Panc1 (cell line): ENCODE measurements around the gene ATP2C1. TPM values are rescaled to one million over a fixed set of nuclear protein-coding genes. Genes with fewer than 3 reads are reported as not detected.

Experiments used
- ATAC-seq: fragments of 200-7000 bp; cut with Tn5 transposase; 2 replicates; pipeline ENCODE4 v1.9.1; 2020; ENCODE audit warnings: mild to moderate bottlenecking, moderate library complexity
- BruUV-seq: library from RNA; stranded (reverse); fragments of 400-500 nt; replicated peaks from 2 replicates; lab custom pipeline; 2021; lab: Mats Ljungman, UMichigan
- CTCF ChIA-PET: fragments of 300-600 bp; sonication (Branson Sonifier 250); formaldehyde crosslinking; loops from one replicate; lab custom pipeline; 2022; ENCODE audit warnings: antibody characterized with exemption; lab: Charles Lee
- POLR2A ChIA-PET: fragments of 300-600 bp; sonication (Branson Sonifier 250); formaldehyde crosslinking; loops from one replicate; lab custom pipeline; 2022; ENCODE audit warnings: antibody characterized with exemption; lab: Charles Lee
- DNase-seq: peaks from one replicate; pipeline ENCODE4 v3.0.0-alpha.2; 2010; ENCODE audit warnings: low read depth, low spot score
- H3K27ac ChIP-seq: 2 replicates; pipeline ENCODE4 v1.5.1; 2011; ENCODE audit warnings: mild to moderate bottlenecking, low read length, inconsistent platforms
- H3K27me3 ChIP-seq: fragments of 200-500 bp; sonication (Bioruptor generic); 2 replicates; pipeline ENCODE4 v1.6.0; 2014; ENCODE audit warnings: low read length, inconsistent platforms; ENCODE audit not compliant: control insufficient read depth, insufficient read depth
- H3K36me3 ChIP-seq: fragments of 200-500 bp; sonication (Bioruptor generic); 2 replicates; pipeline ENCODE4 v1.5.1; 2014; ENCODE audit warnings: inconsistent platforms, mild to moderate bottlenecking, low read length, moderate library complexity; ENCODE audit not compliant: control insufficient read depth, insufficient read depth
- H3K4me1 ChIP-seq: 2 replicates; pipeline ENCODE4 v1.5.1; 2011; ENCODE audit warnings: inconsistent platforms, mild to moderate bottlenecking, low read length, moderate library complexity; ENCODE audit not compliant: control insufficient read depth, insufficient read depth
- H3K4me3 ChIP-seq, 2 experiments: 2 replicates each; pipeline ENCODE4 v1.5.1; 2011 to 2012; ENCODE audit warnings: low read depth in 2 of 2, low read length in 2 of 2, mild to moderate bottlenecking in 2 of 2, inconsistent platforms in 1 of 2, moderate library complexity in 1 of 2
- H3K9me3 ChIP-seq: fragments of 200-500 bp; sonication (Bioruptor generic); 2 replicates; pipeline ENCODE4 v1.5.1; 2014; ENCODE audit warnings: low read depth, mild to moderate bottlenecking, inconsistent platforms, low read length, moderate library complexity; ENCODE audit not compliant: control insufficient read depth, insufficient read depth
- CTCF ChIP-seq: fragments of 450-650 bp; IDR thresholded peaks from 2 replicates; pipeline ENCODE4 v1.5.1; 2017; ENCODE audit warnings: mild to moderate bottlenecking
- POLR2AphosphoS5 ChIP-seq: IDR thresholded peaks from 2 replicates; pipeline ENCODE4 v1.6.1; 2012; ENCODE audit warnings: mild to moderate bottlenecking, low read depth, low read length, moderate library complexity
- REST ChIP-seq, 2 experiments: IDR thresholded peaks; 2 replicates each; pipeline ENCODE4 v1.6.1; 2011 to 2012; ENCODE audit warnings: low read depth in 2 of 2, control low read depth in 1 of 2, low read length in 1 of 2, mild to moderate bottlenecking in 1 of 2, moderate library complexity in 1 of 2; ENCODE audit not compliant: insufficient read depth in 1 of 2
- SIN3A ChIP-seq: IDR thresholded peaks from 2 replicates; pipeline ENCODE4 v1.6.1; 2012; ENCODE audit warnings: low read depth, mild to moderate bottlenecking, low read length, moderate library complexity, borderline replicate concordance; ENCODE audit not compliant: insufficient read depth
- TCF7L2 ChIP-seq: IDR thresholded peaks from 2 replicates; pipeline ENCODE4 v1.6.1; 2011; ENCODE audit warnings: mild to moderate bottlenecking, low read depth, low read length, inconsistent platforms
- in situ Hi-C: cut with HindIII; loops from 2 replicates; pipeline ENCODE4 v1.10.0; 2016; ENCODE audit warnings: low sequenced_read_pairs, low pct_unique_long_range_greater_than_20kb
- intact Hi-C: fragments of 100-400 bp; cut with micrococcal nuclease; formaldehyde crosslinking; loops from one replicate; pipeline ENCODE4 v1.10.0; 2022; ENCODE audit not compliant: unreplicated experiment
- total RNA-seq: library from RNA; stranded (reverse); gene quantifications from one replicate; pipeline ENCODE4 v1.2.1, GENCODE V29; 2021; ENCODE audit not compliant: unreplicated experiment

The ATP2C1 gene
- total RNA-seq, 1 experiment from 2014 or later: 101 TPM

- BruUV-seq: no TSS peak
- in situ Hi-C loops: no loop called here
- Histone ChIP-seq H3K27ac (no peak overlapping the region), H3K4me1 (no peaks in the 10 kb centered on the region), H3K27me3 (no peaks in the 10 kb centered on the region), H3K36me3 (no peaks in the 10 kb centered on the region), H3K4me3 (no peak overlapping the region), H3K9me3 (no peaks in the 10 kb centered on the region)
- TF ChIP-seq POLR2AphosphoS5 (no peak), CTCF (peak; percentile 65; the same call in 1 of the 2 replicates), REST (IDR thresholded peaks at IDR 0.05; ENCODE audit: insufficient read depth in 1 of 2, low read depth in 2 of 2, low read length in 1 of 2) (no peak), SIN3A (no peak), TCF7L2 (no peak)
- ChIA-PET POLR2A (no interaction called here), CTCF (no interaction called here)
- intact Hi-C loops: loop anchor here (5.0 kb wide), 1 partner anchor 974 kb away; no protein-coding TSS in a partner anchor
- ATAC-seq (no peak), DNase-seq (no peak)
Observed at GRCh38 chr3:131053043-131053859, 159.4 kb downstream of the ATP2C1 start.

Other genes with a start within 250 kb of the ATP2C1 start
- gene PIK3R4, start 147.3 kb upstream of the ATP2C1 start, total RNA-seq: 26.1 TPM
- 7.4 TPM for gene ASTE1, start 132.7 kb downstream of the ATP2C1 start, total RNA-seq
- gene NEK11, start 132.8 kb downstream of the ATP2C1 start, total RNA-seq: 9.5 TPM